Lower leg skin (tissue), 3 donors: ENCODE data around the gene USP34.

ENCODE experiments used
- POLR2A ChIP-seq, 2 donors: fragments of 450-650 bp; IDR thresholded peaks; one replicate each; pipeline ENCODE4 v1.6.1; 2016 to 2017; ENCODE audit warnings: antibody characterized with exemption in 2 of 2, mild to moderate bottlenecking in 1 of 2, moderate library complexity in 1 of 2
- TF ChIP-seq, protein P1 (sequence below), 3 donors: fragments of 450-650 bp; IDR thresholded peaks; one replicate each; pipeline ENCODE4 v1.5.1; 2016; ENCODE audit warnings: antibody characterized with exemption in 3 of 3, mild to moderate bottlenecking in 3 of 3, moderate library complexity in 2 of 3

DNA sequence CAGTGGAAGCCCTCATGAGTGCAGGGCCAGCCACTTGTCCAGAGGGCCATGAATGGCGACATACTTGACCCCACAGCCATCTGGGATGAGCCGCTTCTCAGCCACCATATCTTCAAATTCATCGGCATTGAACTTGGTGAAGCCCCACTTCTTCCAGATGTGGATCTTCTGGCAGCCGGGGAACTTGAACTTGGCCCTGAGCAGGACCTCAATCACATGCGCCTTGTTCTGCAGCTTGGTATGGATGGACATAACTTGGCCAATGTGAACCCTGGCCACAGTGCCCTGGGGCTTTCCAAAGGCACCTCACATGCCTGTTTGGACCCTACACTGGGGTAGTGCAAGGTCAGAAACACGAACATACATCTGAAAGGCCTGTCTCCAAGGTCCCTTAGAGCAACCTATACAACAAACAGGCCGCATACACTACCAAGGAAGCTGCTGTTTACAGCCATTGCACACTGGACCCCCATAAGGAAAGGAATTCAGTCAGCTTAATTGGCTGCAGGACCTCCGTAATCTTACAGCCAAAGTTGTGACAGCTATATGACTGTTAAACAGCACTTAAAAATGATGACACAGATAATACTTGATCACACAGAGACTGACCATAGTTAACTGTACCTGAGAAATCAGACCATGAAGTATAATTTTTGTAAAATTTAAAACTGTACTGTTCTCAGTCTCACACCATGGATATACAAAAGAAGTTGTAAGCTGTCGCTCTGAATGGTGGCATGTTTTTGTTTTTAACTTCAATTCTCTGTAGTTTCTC lies 53.8 kb downstream of the USP34 start:
- no peak for TF ChIP-seq POLR2A (IDR thresholded peaks at IDR 0.05)
- TF ChIP-seq, protein P1, sequence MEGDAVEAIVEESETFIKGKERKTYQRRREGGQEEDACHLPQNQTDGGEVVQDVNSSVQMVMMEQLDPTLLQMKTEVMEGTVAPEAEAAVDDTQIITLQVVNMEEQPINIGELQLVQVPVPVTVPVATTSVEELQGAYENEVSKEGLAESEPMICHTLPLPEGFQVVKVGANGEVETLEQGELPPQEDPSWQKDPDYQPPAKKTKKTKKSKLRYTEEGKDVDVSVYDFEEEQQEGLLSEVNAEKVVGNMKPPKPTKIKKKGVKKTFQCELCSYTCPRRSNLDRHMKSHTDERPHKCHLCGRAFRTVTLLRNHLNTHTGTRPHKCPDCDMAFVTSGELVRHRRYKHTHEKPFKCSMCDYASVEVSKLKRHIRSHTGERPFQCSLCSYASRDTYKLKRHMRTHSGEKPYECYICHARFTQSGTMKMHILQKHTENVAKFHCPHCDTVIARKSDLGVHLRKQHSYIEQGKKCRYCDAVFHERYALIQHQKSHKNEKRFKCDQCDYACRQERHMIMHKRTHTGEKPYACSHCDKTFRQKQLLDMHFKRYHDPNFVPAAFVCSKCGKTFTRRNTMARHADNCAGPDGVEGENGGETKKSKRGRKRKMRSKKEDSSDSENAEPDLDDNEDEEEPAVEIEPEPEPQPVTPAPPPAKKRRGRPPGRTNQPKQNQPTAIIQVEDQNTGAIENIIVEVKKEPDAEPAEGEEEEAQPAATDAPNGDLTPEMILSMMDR (IDR thresholded peaks at IDR 0.05) = no peak
